GM19043 (cell line): Measurements from ENCODE around the gene CNTNAP3.
"Not testable (repeated sequence)": the region's sequence is repeated elsewhere in the genome, so short reads cannot be mapped to it uniquely, and the experiment has no call there.

Source experiments
- ATAC-seq: cut with Tn5 transposase; IDR thresholded peaks from one replicate; pipeline ENCODE4 v1.9.1; 2021; ENCODE audit warnings: low read depth; ENCODE audit not compliant: unreplicated experiment

Gene CNTNAP3

DNA sequence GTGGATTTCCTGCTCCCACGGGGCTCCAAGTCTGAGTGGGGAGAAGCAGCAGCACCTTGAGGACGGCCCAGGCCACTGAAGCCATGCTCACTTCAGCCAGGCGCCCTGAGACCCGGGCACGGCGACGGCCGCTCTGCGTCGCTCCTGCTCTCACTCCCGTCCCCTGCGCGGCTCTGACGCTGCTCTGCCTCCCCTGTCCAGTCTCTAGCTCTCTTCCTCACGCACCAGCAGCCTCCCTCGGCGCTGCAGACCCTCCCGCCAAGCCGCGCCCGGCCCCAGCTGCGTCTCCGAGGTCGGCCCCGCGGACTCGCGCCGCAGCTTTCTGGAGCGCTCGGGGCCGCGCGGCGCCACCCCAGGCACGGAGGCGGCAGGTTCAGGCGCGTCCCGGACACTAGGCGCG is at the start of gene CNTNAP3:
TSS of gene CNTNAP3 (minus strand) at position 188 of the 400 bp plus-strand sequence. CDS start at position 85, 103 bp downstream.
- not testable (repeated sequence) for ATAC-seq

DNA sequence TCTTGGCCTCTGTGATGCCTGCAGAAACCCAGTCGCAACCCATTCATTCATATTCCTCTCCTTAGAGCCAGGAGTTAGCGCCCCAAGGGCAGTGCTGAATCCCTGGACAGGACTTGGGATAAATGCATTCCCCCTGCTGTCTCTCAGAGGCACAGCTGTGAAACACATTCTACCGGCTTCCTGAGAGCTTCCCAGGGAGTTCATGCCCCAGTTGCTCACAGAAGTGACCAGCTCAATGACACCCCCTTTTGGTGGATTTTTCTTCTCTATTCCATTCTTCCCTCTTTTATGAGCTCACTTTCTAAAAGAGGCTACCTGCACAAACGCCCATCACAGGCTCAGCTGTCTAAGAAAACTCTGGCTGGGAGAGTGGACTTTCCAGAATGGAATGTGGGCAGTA is 8.0 kb downstream of the CNTNAP3 start:
- ATAC-seq = not testable (repeated sequence)

GRCh38 chr9:39242513-39242912 is 45.5 kb downstream of the CNTNAP3 start:
- ATAC-seq = not testable (repeated sequence)

DNA sequence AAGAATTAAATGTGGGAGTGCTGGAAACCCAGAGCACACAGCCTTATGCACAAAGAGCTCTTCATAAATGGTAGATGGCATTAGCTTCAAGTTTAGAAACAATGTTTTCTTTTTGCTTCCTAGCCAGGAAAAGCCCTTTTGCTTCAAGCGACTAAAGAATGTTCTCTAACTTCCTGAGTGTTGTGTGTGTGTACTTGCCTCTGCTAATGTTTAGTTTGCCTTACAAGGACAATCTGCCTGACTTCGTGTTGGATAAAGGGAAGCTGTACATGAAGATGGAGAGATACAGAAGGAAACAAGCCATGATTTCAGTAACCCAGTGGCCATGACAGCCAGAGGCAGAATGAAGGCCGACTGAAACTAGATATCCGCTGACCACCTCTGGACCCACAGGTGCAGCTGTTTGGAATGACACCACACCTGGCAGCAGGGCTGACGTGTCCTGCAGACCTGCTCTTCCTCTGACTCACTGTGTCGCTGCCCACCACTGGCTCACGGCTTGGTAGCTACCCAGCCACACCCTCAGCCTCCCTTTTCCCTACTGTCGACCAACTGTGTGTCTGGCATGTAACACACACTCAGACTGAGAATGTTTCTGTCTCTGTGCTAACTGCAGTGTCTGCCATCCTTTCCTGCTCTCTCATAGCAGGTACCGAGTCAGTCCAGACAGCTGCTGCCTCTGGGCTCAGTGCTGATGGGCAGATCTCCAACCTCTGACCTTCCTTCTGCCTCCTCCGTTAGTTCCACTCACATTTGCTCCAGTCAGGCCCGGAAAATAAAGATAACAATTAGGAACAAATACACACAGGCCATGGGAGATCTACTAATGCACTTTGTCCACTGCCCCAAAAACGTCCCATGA is 55.6 kb downstream of the CNTNAP3 start:
- not testable (repeated sequence) for ATAC-seq

GRCh38 chr9:39215976-39216375 is 72.0 kb downstream of the CNTNAP3 start:
- ATAC-seq = not testable (repeated sequence)

DNA sequence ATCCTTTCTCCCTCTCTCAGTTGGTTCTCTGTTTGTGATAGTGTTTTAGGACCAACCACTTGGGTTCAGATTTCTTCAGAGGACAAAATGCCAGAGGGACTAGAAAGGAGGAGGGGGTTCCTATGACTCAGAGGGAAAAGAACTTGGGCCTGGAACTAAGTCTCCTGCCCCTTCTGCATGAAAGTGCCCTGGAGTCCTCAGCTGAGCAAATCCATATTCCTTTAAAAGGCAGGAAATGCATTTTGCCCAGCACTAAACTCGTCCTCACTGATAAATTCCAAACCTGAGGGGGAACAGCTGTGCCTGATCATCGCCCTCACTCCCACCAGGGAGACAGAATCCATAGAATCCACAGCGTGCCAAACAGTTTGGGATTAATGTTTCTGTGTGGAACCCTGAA is 78.2 kb downstream of the CNTNAP3 start:
- not testable (repeated sequence) for ATAC-seq

GRCh38 chr9:39206643-39207042 is 81.3 kb downstream of the CNTNAP3 start:
- ATAC-seq = not testable (repeated sequence)

GRCh38 chr9:39205842-39206241 is 82.1 kb downstream of the CNTNAP3 start:
- not testable (repeated sequence) for ATAC-seq

GRCh38 chr9:39200412-39200811 is 87.6 kb downstream of the CNTNAP3 start:
- ATAC-seq = not testable (repeated sequence)

GRCh38 chr9:39198000-39198709 is 89.8 kb downstream of the CNTNAP3 start:
- not testable (repeated sequence) for ATAC-seq

GRCh38 chr9:39171370-39171769 is 116.6 kb downstream of the CNTNAP3 start:
- ATAC-seq = not testable (repeated sequence)

- ATAC-seq = not testable (repeated sequence)
Observed at GRCh38 chr9:39157714-39158113, 130.3 kb downstream of the CNTNAP3 start.

DNA sequence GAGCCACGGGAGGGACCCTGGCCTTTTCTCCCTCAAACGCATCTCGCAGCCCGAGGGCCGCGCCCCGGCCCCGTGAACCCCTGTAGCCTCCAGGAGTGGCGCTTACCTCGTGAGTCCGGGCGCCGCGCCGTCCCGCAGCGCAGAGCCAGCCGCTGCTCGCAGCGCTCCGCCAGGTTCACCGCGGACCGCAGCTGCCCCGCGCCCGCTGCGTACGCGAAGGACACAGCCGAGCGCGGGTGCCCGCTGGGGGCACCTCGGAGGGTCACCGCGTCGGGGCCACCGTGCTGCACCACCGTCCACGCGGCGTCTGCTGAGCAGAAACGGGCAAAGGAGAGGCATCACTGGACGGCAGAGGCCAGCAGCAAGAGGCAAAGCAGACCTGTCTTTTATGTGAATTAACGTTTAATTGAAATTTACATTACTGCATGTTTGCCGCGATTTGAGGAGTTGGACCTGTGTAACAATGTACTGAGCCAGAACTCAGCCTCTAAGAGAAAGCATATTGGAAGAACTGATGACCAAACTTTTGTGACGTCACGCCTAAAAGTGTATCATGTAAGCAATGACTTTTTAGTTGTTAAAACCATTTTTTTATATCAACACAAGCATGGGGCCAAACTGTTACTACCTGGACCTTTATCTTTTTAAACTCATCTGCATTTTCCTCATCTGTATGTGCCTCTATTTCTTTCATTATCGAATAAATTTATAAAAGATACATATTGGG is 155.0 kb downstream of the CNTNAP3 start:
- ATAC-seq = not testable (repeated sequence)

DNA sequence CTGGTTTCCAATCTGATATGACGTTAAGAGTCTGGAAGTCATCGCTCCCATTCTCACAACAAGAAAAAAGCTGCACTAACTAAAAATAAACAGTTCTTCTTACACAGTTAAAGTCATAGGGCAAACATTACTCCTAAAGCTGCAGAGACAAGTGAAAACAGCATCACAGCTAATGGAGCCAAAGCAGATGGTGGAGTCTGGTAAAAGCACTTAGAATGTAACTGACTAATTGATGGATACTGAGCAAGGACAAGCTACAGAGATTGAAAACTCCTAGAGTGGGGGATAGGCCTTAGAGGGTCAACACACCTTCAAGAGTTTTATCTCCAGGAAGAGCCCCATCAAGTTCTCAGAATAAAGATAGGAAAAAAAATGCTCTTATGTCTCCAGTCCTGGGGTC is 166.6 kb downstream of the CNTNAP3 start:
- not testable (repeated sequence) for ATAC-seq

DNA sequence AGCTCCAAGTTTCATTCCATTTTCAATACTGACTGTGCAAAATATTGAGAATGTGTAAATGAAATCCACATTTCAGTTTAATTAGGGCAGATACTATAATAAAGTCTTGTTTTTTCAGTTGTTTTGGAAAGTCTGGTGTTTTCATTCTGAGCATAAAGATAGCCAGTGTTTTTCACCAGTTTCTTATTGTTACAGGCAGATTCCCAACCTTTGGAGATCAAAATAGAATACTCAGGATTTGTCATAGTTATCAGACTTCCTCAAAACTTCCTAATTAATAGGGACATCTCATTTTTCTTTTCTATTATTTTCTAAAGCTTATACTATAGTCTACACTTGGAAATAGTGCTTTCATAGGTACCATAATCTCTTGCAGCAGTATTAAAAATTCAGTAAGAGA is 176.2 kb downstream of the CNTNAP3 start:
- ATAC-seq = not testable (repeated sequence)

GRCh38 chr9:39108145-39108544 is 179.8 kb downstream of the CNTNAP3 start:
- ATAC-seq = no peak

DNA sequence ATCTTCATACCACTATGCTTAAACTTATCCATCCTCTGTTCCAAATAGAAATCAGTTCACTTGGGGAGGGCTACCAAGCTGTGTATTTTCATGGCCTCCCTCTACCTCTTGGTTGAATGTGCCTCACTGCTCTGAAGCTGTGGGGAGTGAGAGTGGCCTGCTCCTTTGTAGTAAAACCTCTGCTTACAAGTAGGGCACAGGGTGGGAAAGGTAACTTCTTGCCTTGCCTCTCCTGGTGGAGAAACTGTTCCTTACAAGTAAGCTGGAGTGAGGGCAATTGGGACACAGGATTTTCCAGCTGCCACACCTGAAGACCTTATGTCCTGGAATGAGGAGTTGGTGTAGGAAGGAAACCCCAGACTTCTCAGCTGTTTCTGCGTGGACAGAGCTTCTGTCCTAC is 190.8 kb downstream of the CNTNAP3 start:
- not testable (repeated sequence) for ATAC-seq

DNA sequence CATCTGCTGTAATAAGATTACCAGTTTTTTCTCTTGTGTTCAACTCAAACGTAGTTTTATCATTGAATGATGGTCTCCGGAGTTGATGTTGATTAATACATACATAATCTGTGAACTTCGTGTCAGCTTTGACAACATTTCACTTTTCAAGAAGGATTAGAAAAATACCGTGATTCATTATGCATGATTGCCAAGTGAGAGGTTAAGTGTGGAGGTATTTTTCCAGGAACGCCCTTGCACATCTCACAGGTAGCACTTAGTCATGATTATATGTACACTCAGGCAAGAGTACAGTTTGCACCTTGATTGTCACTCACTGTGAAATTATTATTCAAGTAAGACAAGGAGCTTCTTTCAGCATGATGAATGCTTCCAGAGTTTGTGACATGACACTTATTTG is 202.7 kb downstream of the CNTNAP3 start:
- ATAC-seq = not testable (repeated sequence)

DNA sequence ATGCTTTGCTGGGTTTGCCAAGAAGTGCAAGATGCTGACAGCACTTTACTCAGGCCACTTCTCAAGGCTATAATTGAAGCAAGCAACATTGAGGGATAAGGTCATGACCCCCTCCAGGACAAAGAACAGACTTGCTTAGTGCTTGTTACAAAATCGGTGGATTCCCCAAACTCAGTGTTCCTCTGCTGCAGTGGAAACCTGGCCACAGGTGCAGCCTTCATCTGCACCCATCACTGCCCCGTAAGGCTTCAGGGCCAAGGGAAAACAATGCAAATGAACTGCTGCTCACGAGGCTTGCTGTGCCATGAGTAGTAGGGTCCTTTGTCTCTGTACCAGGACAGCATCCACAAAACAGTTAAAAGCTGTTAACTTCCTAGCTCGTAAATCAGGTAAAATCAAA is 205.4 kb downstream of the CNTNAP3 start:
- not testable (repeated sequence) for ATAC-seq

DNA sequence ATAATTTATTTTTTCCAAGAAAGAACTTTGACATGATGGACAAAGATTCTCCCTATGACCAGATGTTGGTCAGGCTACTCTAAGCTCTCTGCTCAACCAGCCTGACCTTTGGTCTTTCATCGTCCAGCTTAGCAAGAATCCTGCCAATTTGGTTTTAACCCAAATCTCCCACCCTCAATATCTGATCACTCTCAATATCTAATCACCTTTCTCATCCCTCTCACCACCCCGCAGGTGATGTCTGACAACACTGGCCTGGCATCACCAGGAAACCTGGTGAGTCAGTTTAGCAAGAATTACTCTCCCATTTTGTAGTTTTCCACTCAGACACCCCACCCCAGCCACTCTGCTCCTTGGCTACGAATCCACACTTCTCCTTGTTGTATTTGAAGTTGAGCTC is 207.9 kb downstream of the CNTNAP3 start:
- not testable (repeated sequence) for ATAC-seq
